ENCODE results near the gene KCNC3. TPM values are rescaled to one million over a fixed set of nuclear protein-coding genes. Genes with fewer than 3 reads are reported as not detected.

The KCNC3 gene
- total RNA-seq, 1 donor from 2014 or later, result 9.3 TPM

DNA sequence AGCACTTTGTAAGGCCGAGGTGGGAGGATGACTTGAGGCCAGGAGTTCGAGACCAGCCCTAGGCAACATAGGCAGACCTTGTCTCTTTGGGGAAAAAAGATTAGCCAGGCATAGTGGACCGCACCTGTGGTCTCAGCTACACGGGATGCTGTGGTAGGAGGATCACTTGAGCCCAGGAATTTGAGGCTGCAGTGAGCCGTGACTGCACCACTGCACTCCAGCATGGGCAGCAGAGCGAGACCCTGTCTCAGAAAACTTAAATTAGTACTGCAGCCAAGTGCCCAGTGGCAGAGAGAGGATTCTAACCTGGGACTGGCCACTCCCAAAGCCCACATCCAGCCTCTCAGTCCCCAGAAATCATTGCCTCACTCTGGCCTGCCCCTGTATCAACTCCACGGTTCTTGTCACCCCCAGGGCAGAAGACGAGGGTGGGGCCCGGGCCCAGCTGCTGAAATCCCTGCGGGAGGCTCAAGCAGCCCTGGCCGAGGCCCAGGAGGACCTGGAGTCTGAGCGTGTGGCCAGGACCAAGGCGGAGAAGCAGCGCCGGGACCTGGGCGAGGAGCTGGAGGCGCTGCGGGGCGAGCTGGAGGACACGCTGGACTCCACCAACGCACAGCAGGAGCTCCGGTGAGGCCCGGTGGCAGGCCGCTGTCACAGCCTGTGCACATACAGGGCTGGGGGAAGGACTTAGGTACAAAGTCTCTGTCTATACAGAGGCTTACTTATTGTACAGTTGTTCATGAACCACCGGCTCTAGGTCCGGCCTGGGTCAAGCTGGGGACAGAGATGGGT, 53.4 kb downstream of the KCNC3 start:
- TF ChIP-seq, protein P1, sequence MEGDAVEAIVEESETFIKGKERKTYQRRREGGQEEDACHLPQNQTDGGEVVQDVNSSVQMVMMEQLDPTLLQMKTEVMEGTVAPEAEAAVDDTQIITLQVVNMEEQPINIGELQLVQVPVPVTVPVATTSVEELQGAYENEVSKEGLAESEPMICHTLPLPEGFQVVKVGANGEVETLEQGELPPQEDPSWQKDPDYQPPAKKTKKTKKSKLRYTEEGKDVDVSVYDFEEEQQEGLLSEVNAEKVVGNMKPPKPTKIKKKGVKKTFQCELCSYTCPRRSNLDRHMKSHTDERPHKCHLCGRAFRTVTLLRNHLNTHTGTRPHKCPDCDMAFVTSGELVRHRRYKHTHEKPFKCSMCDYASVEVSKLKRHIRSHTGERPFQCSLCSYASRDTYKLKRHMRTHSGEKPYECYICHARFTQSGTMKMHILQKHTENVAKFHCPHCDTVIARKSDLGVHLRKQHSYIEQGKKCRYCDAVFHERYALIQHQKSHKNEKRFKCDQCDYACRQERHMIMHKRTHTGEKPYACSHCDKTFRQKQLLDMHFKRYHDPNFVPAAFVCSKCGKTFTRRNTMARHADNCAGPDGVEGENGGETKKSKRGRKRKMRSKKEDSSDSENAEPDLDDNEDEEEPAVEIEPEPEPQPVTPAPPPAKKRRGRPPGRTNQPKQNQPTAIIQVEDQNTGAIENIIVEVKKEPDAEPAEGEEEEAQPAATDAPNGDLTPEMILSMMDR (IDR thresholded peaks at IDR 0.05), result no peak
- Mint-ChIP-seq H3K27ac (ENCODE audit: unreplicated experiment) (no peak overlapping the region), H3K4me1 (ENCODE audit: low read depth) (no peaks in the 10 kb centered on the region), H3K9me3 (ENCODE audit: low read depth) (no peaks in the 10 kb centered on the region), H3K4me3 (ENCODE audit: unreplicated experiment) (no peak overlapping the region), H3K36me3 (ENCODE audit: low read depth) (no peaks in the 10 kb centered on the region), H3K27me3 (ENCODE audit: low read depth) (peaks cover 1% of the 10 kb centered on the region)
- no peak for DNase-seq (ENCODE audit: low spot score)

DNA sequence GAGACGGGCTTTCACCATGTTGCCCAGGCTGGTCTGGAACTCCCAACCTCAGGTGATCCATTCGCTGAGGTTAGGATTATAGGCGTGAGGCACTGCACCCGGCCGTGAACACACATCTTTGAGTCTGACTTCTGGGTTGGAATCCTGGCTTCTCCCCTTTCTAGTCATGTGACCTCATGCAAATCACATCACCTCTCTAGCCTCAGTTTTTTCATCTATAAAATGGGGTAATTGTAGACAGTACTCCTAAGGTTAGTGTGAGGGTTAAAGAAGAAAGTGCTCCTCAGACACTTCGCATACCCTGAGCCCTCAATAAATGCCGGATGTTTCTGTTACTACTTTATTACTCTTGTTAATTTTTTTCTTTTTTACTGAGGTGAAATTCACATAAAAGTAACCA, 55.4 kb downstream of the KCNC3 start:
- no peak overlapping the region for H3K4me3 Mint-ChIP-seq (ENCODE audit: unreplicated experiment)
- DNase-seq (ENCODE audit: low spot score), result no peak
- TF ChIP-seq, protein P1 (IDR thresholded peaks at IDR 0.05), result no peak
- H3K4me1 Mint-ChIP-seq (ENCODE audit: low read depth), result no peaks in the 10 kb centered on the region
- no peaks in the 10 kb centered on the region for H3K36me3 Mint-ChIP-seq (ENCODE audit: low read depth)
- no peaks in the 10 kb centered on the region for H3K9me3 Mint-ChIP-seq (ENCODE audit: low read depth)
- H3K27ac Mint-ChIP-seq (ENCODE audit: unreplicated experiment), result no peak overlapping the region
- H3K27me3 Mint-ChIP-seq (ENCODE audit: low read depth), result peaks cover 1% of the 10 kb centered on the region

DNA sequence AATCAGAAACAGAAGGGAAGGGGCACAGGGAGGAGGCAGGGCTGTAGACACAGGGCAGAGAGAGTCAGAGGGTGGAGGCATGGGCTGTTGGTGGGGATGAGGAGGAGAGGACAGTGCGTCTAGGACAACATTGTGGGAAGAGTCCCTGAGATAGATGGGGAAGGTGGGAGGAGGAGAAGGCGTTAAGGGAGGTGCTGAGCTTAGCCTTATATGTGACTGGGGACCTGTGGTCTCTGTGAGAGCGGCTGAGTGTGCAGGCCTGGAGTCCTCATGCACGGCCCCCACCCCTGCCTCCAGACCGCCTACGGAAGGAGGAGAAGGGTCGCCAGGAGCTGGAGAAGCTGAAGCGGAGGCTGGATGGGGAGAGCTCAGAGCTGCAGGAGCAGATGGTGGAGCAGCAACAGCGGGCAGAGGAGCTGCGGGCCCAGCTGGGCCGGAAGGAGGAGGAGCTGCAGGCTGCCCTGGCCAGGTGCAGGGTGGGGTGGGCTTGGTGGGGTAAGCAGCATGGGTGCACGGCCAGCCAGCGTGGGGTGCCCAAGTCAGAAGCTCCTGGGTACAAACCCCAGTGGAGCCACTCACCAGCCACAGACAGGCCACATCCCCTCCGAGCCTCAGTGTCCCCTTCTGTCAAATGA, 56.8 kb downstream of the KCNC3 start:
- DNase-seq (ENCODE audit: low spot score), result no peak
- no peaks in the 10 kb centered on the region for H3K36me3 Mint-ChIP-seq (ENCODE audit: low read depth)
- H3K4me3 Mint-ChIP-seq (ENCODE audit: unreplicated experiment), result no peak overlapping the region
- H3K27ac Mint-ChIP-seq (ENCODE audit: unreplicated experiment), result no peak overlapping the region
- TF ChIP-seq, protein P1 (IDR thresholded peaks at IDR 0.05), result no peak
- H3K4me1 Mint-ChIP-seq (ENCODE audit: low read depth), result no peaks in the 10 kb centered on the region
- no peaks in the 10 kb centered on the region for H3K9me3 Mint-ChIP-seq (ENCODE audit: low read depth)
- peaks cover 1% of the 10 kb centered on the region for H3K27me3 Mint-ChIP-seq (ENCODE audit: low read depth)

DNA sequence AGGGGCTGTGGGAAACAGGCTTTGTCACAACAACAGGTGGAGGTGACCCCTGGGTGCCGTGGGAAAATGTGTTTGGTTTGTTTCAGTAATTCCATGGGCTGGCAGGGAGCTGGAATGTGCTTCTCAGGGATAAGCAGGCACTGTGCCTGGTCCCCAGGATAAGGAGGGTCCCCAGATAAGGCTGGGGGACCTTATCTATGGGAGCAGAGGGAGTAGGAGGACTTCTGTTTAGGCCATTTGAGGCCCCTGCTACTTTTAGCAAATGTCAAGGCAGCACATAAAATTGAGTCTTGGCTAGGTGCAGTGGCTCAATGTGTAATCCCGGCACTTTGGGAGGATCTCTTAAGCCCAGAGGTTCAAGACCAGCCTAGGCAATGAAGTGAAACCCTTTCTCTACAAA, 59.5 kb downstream of the KCNC3 start:
- Mint-ChIP-seq H3K4me3 (ENCODE audit: unreplicated experiment) (no peak overlapping the region), H3K4me1 (ENCODE audit: low read depth) (no peaks in the 10 kb centered on the region), H3K9me3 (ENCODE audit: low read depth) (no peaks in the 10 kb centered on the region), H3K36me3 (ENCODE audit: low read depth) (no peaks in the 10 kb centered on the region), H3K27me3 (ENCODE audit: low read depth) (peaks cover 1% of the 10 kb centered on the region), H3K27ac (ENCODE audit: unreplicated experiment) (no peak overlapping the region)
- no peak for DNase-seq (ENCODE audit: low spot score)
- TF ChIP-seq, protein P1 (IDR thresholded peaks at IDR 0.05), result no peak

DNA sequence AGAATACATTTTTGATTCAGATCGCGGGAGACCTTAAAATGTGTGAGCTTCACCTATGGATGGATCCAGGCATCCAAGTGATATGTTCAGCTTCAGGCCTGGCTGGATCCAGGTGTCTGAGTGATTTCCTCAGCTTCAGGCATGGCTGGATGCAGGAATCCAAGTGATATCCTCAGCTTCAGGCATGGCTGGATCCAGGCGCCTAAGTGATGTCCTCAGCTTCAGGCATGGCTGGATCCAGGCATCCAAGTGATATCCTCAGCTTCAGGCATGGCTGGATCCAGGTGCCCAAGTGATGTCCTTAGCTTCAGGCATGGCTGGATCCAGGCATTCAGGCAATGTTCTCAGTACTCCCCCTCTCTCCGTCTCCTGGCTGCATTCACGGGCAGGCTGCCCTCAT, 60.7 kb downstream of the KCNC3 start:
- TF ChIP-seq, protein P1 (IDR thresholded peaks at IDR 0.05), result no peak
- Mint-ChIP-seq H3K36me3 (ENCODE audit: low read depth) (no peaks in the 10 kb centered on the region), H3K9me3 (ENCODE audit: low read depth) (no peaks in the 10 kb centered on the region), H3K27ac (ENCODE audit: unreplicated experiment) (no peak overlapping the region), H3K4me3 (ENCODE audit: unreplicated experiment) (no peak overlapping the region), H3K27me3 (ENCODE audit: low read depth) (peaks cover 1% of the 10 kb centered on the region), H3K4me1 (ENCODE audit: low read depth) (no peaks in the 10 kb centered on the region)
- DNase-seq (ENCODE audit: low spot score), result no peak
